HG03064 (cell line): ENCODE measurements around the gene NELFB.

Source experiments
- ATAC-seq: cut with Tn5 transposase; IDR thresholded peaks from one replicate; pipeline ENCODE4 v1.9.1; 2021; ENCODE audit warnings: low read depth; ENCODE audit not compliant: unreplicated experiment

The NELFB gene

GRCh38 chr9:137266585-137267453 lies 11.7 kb downstream of the NELFB start:
- no peak for ATAC-seq

GRCh38 chr9:137267933-137268355 lies 12.8 kb downstream of the NELFB start:
- ATAC-seq, result no peak

GRCh38 chr9:137268538-137269201 lies 13.5 kb downstream of the NELFB start:
- ATAC-seq, result no peak

- no peak for ATAC-seq
These were observed 14.2 kb downstream of the NELFB start for GRCh38 chr9:137269231-137269772.

- no peak for ATAC-seq
These were observed 16.0 kb downstream of the NELFB start for GRCh38 chr9:137270929-137271695.

- ATAC-seq, result no peak
These were observed 16.6 kb downstream of the NELFB start for GRCh38 chr9:137271696-137272076.

GRCh38 chr9:137272241-137273094 lies 17.3 kb downstream of the NELFB start:
- no peak for ATAC-seq

- ATAC-seq, result no peak
These were observed 18.0 kb downstream of the NELFB start for GRCh38 chr9:137273095-137273490.

GRCh38 chr9:137273611-137274320 lies 18.6 kb downstream of the NELFB start:
- no peak for ATAC-seq

- no peak for ATAC-seq
These were observed 20.1 kb downstream of the NELFB start for GRCh38 chr9:137275203-137275587.

- ATAC-seq, result no peak
These were observed 20.7 kb downstream of the NELFB start for GRCh38 chr9:137275588-137276472.

- no peak for ATAC-seq
These were observed 21.6 kb downstream of the NELFB start for GRCh38 chr9:137276473-137277328.

- ATAC-seq, result peak; percentile 68
These were observed 22.4 kb downstream of the NELFB start, which contains the start of gene TOR4A for GRCh38 chr9:137277329-137278041. Gene TOR4A (plus strand): TSS chr9:137277726. CDS start chr9:137278690, 964 bp downstream.

GRCh38 chr9:137278061-137278701 lies 23.1 kb downstream of the NELFB start:
- no peak for ATAC-seq

- no peak for ATAC-seq
These were observed 23.9 kb downstream of the NELFB start for GRCh38 chr9:137278721-137279711.
